Smooth muscle cell of trachea (primary cell): ENCODE measurements around the gene DAZ3. TPM values are rescaled to one million over a fixed set of nuclear protein-coding genes. Genes with fewer than 3 reads are reported as not detected.

Experiments used
- total RNA-seq: library from RNA; depleted of rRNA; stranded (reverse); fragments of >200 nt; gene quantifications from 2 replicates; pipeline ENCODE4 v1.2.1, GENCODE V29; 2014

DAZ3 gene
- total RNA-seq, result not detected in 2 replicates

GRCh38 chrY:24813293-24813692, at the start of gene DAZ3:
Gene DAZ3 (minus strand): TSS chrY:24813393. CDS start chrY:24813185, 208 bp downstream.

GRCh38 chrY:24833619-24834018, 20.4 kb upstream of the DAZ3 start, which contains the start of gene DAZ4:
Gene DAZ4 (plus strand): TSS chrY:24833919. CDS start chrY:24834127, 208 bp downstream.

Other genes with a start within 250 kb of the DAZ3 start
- gene BPY2B, start 195.4 kb downstream of the DAZ3 start, total RNA-seq, result not detected in 2 replicates
- not detected in 2 replicates for gene DAZ4, start 20.5 kb upstream of the DAZ3 start, total RNA-seq
- gene BPY2C, start 238.7 kb upstream of the DAZ3 start, total RNA-seq, result not detected in 2 replicates